Bronchial epithelial cell (primary cell): Measurements from ENCODE around the gene CDK5RAP3. TPM values are rescaled to one million over a fixed set of nuclear protein-coding genes. Genes with fewer than 3 reads are reported as not detected.
"Not testable (repeated sequence)": the region's sequence is repeated elsewhere in the genome, so short reads cannot be mapped to it uniquely, and the experiment has no call there.

ENCODE experiments used
- DNase-seq: peaks from one replicate; pipeline ENCODE4 v3.0.0-alpha.2; 2010; ENCODE audit warnings: low read depth
- FAIRE-seq: peaks from 2 replicates; lab custom pipeline; 2011; peaks lifted over from hg19 to GRCh38; lab: Jason Lieb, UNC
- H3K27me3 ChIP-seq: 2 replicates; pipeline ENCODE4 v1.5.1; 2011; ENCODE audit warnings: low read length; ENCODE audit not compliant: control insufficient read depth, insufficient read depth
- H3K36me3 ChIP-seq: 2 replicates; pipeline ENCODE4 v1.5.1; 2011; ENCODE audit warnings: low read length; ENCODE audit not compliant: control insufficient read depth, insufficient read depth
- H3K4me3 ChIP-seq: 2 replicates; pipeline ENCODE4 v1.5.1; 2011; ENCODE audit warnings: mild to moderate bottlenecking, low read depth, low read length, control low read depth
- total RNA-seq: library from RNA; depleted of rRNA; stranded (reverse); fragments of >200 nt; gene quantifications from 2 replicates; pipeline ENCODE4 v1.2.1, GENCODE V29; 2014
- TF ChIP-seq, protein P1 (sequence below): IDR thresholded peaks from 2 replicates; pipeline ENCODE4 v1.5.1; 2011; ENCODE audit warnings: mild to moderate bottlenecking, moderate library complexity, low read length, control low read depth, inconsistent platforms; ENCODE audit not compliant: insufficient read depth, severe bottlenecking

CDK5RAP3 gene
- total RNA-seq, 1 donor from 2014 or later, result 89.8 TPM

- Histone ChIP-seq H3K27me3 (no peaks in the 10 kb centered on the region), H3K4me3 (no peak overlapping the region), H3K36me3 (peaks cover 11% of the 10 kb centered on the region)
- FAIRE-seq, result no peak
- TF ChIP-seq, protein P1, sequence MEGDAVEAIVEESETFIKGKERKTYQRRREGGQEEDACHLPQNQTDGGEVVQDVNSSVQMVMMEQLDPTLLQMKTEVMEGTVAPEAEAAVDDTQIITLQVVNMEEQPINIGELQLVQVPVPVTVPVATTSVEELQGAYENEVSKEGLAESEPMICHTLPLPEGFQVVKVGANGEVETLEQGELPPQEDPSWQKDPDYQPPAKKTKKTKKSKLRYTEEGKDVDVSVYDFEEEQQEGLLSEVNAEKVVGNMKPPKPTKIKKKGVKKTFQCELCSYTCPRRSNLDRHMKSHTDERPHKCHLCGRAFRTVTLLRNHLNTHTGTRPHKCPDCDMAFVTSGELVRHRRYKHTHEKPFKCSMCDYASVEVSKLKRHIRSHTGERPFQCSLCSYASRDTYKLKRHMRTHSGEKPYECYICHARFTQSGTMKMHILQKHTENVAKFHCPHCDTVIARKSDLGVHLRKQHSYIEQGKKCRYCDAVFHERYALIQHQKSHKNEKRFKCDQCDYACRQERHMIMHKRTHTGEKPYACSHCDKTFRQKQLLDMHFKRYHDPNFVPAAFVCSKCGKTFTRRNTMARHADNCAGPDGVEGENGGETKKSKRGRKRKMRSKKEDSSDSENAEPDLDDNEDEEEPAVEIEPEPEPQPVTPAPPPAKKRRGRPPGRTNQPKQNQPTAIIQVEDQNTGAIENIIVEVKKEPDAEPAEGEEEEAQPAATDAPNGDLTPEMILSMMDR, result no peak
- DNase-seq, result no peak
Measured at GRCh38 chr17:47929218-47930000, 41.5 kb upstream of the CDK5RAP3 start.

DNA sequence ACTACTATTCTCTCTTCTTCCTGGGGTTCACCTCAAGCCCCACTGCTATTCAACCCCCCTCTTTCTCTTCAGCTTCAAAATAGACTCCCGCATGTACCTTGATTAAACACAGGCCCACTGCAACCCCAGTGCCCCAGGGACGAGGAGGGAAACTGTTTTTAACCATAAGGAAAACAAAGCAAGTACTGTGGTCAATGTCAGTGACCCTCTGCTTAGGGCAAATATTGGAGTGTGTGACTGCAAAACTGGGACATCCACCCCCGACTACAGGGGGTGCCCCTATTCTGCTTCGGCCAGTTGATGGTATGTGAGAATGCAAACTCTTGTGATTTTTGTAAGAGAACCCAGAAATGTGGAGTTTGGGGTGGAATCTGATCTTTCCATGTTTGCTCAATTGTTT lies 39.1 kb upstream of the CDK5RAP3 start:
- H3K36me3 ChIP-seq, result peaks cover 7% of the 10 kb centered on the region
- H3K4me3 ChIP-seq, result no peak overlapping the region
- FAIRE-seq (no peak), DNase-seq (no peak)
- TF ChIP-seq, protein P1, result no peak
- no peaks in the 10 kb centered on the region for H3K27me3 ChIP-seq

GRCh38 chr17:47934856-47935255 lies 36.1 kb upstream of the CDK5RAP3 start:
- FAIRE-seq, result no peak
- Histone ChIP-seq H3K4me3 (no peak overlapping the region), H3K36me3 (peaks cover 1% of the 10 kb centered on the region), H3K27me3 (no peaks in the 10 kb centered on the region)
- TF ChIP-seq, protein P1, result no peak
- DNase-seq, result peak; percentile 26

DNA sequence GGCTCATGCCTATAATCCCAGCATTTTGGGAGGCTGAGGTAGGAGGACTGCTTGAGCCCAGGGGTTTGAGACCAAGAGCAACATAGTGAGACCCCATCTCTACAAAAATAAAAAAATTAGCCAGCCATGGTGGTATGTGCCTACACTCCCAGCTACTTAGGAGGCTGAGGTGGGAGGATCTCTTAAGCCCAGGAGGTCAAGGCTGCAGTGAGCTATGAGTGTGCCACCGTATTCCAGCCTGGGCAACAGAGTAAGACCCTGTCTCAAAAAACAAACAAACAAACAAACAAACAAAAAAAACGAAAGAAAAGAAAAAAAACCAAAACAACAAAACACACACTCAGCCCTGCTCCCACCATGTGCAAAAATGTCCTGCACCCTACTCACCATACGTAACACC lies 35.4 kb upstream of the CDK5RAP3 start:
- H3K36me3 ChIP-seq, H3K27me3 ChIP-seq, FAIRE-seq, DNase-seq, H3K4me3 ChIP-seq: not testable (repeated sequence)

GRCh38 chr17:47935961-47936360 lies 35.0 kb upstream of the CDK5RAP3 start:
- TF ChIP-seq, protein P1, result no peak
- Histone ChIP-seq H3K36me3 (no peaks in the 10 kb centered on the region), H3K27me3 (no peaks in the 10 kb centered on the region), H3K4me3 (no peak overlapping the region)
- DNase-seq (peak; percentile 87), FAIRE-seq (no peak)

DNA sequence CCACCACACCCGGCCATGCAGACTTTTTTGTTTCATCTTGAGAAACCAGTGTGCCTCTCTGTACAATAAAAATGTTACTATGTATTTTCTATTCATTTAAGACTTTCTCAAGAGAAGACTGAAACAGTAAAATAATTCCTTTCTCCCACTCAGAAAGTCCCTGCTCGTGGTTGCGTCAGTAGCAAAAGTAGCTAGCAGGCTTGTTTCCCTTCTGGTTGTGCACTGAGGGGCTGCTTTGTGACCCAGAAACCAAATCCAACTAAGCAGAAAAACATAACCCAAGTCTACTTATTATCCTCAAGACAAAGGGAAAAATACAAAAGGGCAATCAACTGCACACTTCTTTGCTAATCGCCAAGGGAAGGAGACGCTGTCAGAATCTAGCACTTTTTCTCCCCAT lies 33.0 kb upstream of the CDK5RAP3 start:
- no peak for FAIRE-seq
- no peak overlapping the region for H3K4me3 ChIP-seq

More for the DNA sequence above, 33.0 kb upstream of the CDK5RAP3 start:
- DNase-seq, result no peak
- H3K36me3 ChIP-seq, result no peaks in the 10 kb centered on the region
- TF ChIP-seq, protein P1, result no peak
- no peaks in the 10 kb centered on the region for H3K27me3 ChIP-seq
